Measurements from ENCODE around the gene SGCD.

Gene SGCD

GRCh38 chr5:156326718-156327259, at the start of gene SGCD:
TSS of gene SGCD (plus strand) at chr5:156327164.
- DNase-seq = no peak

GRCh38 chr5:156277290-156277689, 49.7 kb upstream of the SGCD start:
- DNase-seq = no peak

GRCh38 chr5:156295431-156295830, 31.5 kb upstream of the SGCD start:
- DNase-seq = no peak

GRCh38 chr5:156310115-156310514, 16.8 kb upstream of the SGCD start:
- DNase-seq = no peak

GRCh38 chr5:156312897-156313694, 13.9 kb upstream of the SGCD start:
- DNase-seq = no peak

GRCh38 chr5:156314416-156314815, 12.5 kb upstream of the SGCD start:
- no peak for DNase-seq

GRCh38 chr5:156322666-156323065, 4.3 kb upstream of the SGCD start:
- DNase-seq = no peak

- no peak for DNase-seq
These were observed 332 bp downstream of the SGCD start for GRCh38 chr5:156327296-156327695.

- DNase-seq = no peak
These were observed 1.2 kb downstream of the SGCD start for GRCh38 chr5:156328161-156328560.

- DNase-seq = no peak
These were observed 1.8 kb downstream of the SGCD start for GRCh38 chr5:156328766-156329165.

GRCh38 chr5:156329171-156329611, 2.2 kb downstream of the SGCD start:
- no peak for DNase-seq

- no peak for DNase-seq
These were observed 3.3 kb downstream of the SGCD start for GRCh38 chr5:156330141-156330870.

GRCh38 chr5:156331181-156331580, 4.2 kb downstream of the SGCD start:
- no peak for DNase-seq

- no peak for DNase-seq
These were observed 4.9 kb downstream of the SGCD start for GRCh38 chr5:156331845-156332244.

- DNase-seq = no peak
These were observed 5.3 kb downstream of the SGCD start for GRCh38 chr5:156332245-156332644.

GRCh38 chr5:156339139-156339841, 12.3 kb downstream of the SGCD start:
- no peak for DNase-seq

GRCh38 chr5:156340893-156341292, 13.9 kb downstream of the SGCD start:
- no peak for DNase-seq

GRCh38 chr5:156350256-156350655, 23.3 kb downstream of the SGCD start:
- no peak for DNase-seq

- no peak for DNase-seq
These were observed 24.5 kb downstream of the SGCD start for GRCh38 chr5:156351423-156351822.

- no peak for DNase-seq
These were observed 27.6 kb downstream of the SGCD start for GRCh38 chr5:156354571-156354970.

GRCh38 chr5:156356238-156356637, 29.3 kb downstream of the SGCD start:
- no peak for DNase-seq

GRCh38 chr5:156359476-156359875, 32.5 kb downstream of the SGCD start:
- no peak for DNase-seq

- no peak for DNase-seq
These were observed 34.6 kb downstream of the SGCD start for GRCh38 chr5:156361436-156362109.

All from activated CD4-positive, alpha-beta T cell treated with anti-CD3 and anti-CD28 coated beads, Interleukin-10, Interleukin-2, amounts not matched to agents 100 ng/mL and 50 ng/mL, durations not matched to agents 16 hours and 8 hours (primary cell).